ENCODE data around the gene SMYD2. TPM values are rescaled to one million over a fixed set of nuclear protein-coding genes. Genes with fewer than 3 reads are reported as not detected.

Gene SMYD2
- total and polyA plus RNA-seq, 2 of the 8 experiments (the other 6 are each of a cell fraction or from before 2014, with no cell fraction given): 3.0 to 5.2 TPM

- Histone ChIP-seq H3K4me3 (ENCODE audit: extremely low read depth in 1 of 4, insufficient read depth in 2 of 4, low read depth in 3 of 4, low read length in 4 of 4) (no peak overlapping the region), H2AK5ac (ENCODE audit: low read depth, low read length) (no peak overlapping the region), H3K4ac (replicated peaks; ENCODE audit: insufficient read length, low read depth, low read length) (no peak overlapping the region), H3K27ac (ENCODE audit: low read depth, low read length) (no peak overlapping the region), H4K8ac (ENCODE audit: extremely low read depth, insufficient read depth, low read length) (no peak overlapping the region), H4K20me1 (replicated peaks in 1 of 2; ENCODE audit: control insufficient read depth in 1 of 2, insufficient read depth in 2 of 2, low read length in 2 of 2) (no peaks in the 10 kb centered on the region), H3K4me2 (ENCODE audit: insufficient read depth in 1 of 2, low read depth in 2 of 2, low read length in 2 of 2) (no peak overlapping the region), H3K23me2 (ENCODE audit: low read depth, low read length) (peaks cover 2% of the 10 kb centered on the region; the same call in 1 of the 2 replicates), H3K23ac (ENCODE audit: insufficient read length) (no peak overlapping the region), H2AFZ (ENCODE audit: low read length) (no peak overlapping the region), H4K91ac (replicated peaks; ENCODE audit: insufficient read length, low read length) (no peak overlapping the region), H2BK15ac (ENCODE audit: low read length) (no peak overlapping the region), H3K27me3 (replicated peaks in 1 of 4; ENCODE audit: control insufficient read depth in 3 of 4, extremely low read depth in 1 of 4, insufficient read depth in 3 of 4, low read length in 3 of 4) (no peaks in the 10 kb centered on the region), H3K9me3 (ENCODE audit: insufficient read depth in 2 of 2, low read depth in 1 of 2, low read length in 1 of 2) (no peaks in the 10 kb centered on the region), H2BK5ac (ENCODE audit: low read depth, low read length) (no peak overlapping the region), H2BK20ac (ENCODE audit: low read length) (no peak overlapping the region), H3K9ac (replicated peaks in 1 of 4; ENCODE audit: extremely low read depth in 1 of 4, low read depth in 3 of 4, low read length in 3 of 4) (no peak overlapping the region), H2BK120ac (replicated peaks; ENCODE audit: low read depth, low read length) (no peak overlapping the region), H3K79me1 (ENCODE audit: low read depth, low read length) (no peaks in the 10 kb centered on the region; the same call in 1 of the 2 replicates), H3K14ac (ENCODE audit: insufficient read length) (no peak overlapping the region), H3K4me1 (replicated peaks in 1 of 4; ENCODE audit: control insufficient read depth in 3 of 4, insufficient read depth in 4 of 4, low read length in 3 of 4) (no peaks in the 10 kb centered on the region), H4K5ac (ENCODE audit: insufficient read length, low read depth, low read length) (no peak overlapping the region), H3K56ac (replicated peaks; ENCODE audit: insufficient read length, low read depth, low read length) (no peak overlapping the region), H3K79me2 (ENCODE audit: control insufficient read depth in 1 of 2, insufficient read depth in 2 of 2, low read length in 2 of 2) (no peaks in the 10 kb centered on the region), H3K18ac (ENCODE audit: extremely low read depth, low read length) (no peak overlapping the region), H3K36me3 (ENCODE audit: control insufficient read depth in 2 of 4, insufficient read depth in 4 of 4, low read length in 3 of 4) (peaks cover 2 to 62% (median 16%) of the 10 kb centered on the region in 4 experiments; a peak in 7 of 8 replicates), H2BK12ac (ENCODE audit: low read depth, low read length) (no peak overlapping the region)
- POLR2A ChIA-PET (ENCODE audit: partially characterized antibody): interaction anchor here (2.0 kb wide), 1 partner anchor 10 kb away, joined by 4 read pairs; no protein-coding TSS in a partner anchor
- no peak for DNase-seq (ENCODE audit: low read depth in 1 of 2, low spot score in 2 of 2)
- CTCF ChIA-PET (ENCODE audit: partially characterized antibody): interaction anchor here (1.4 to 11.1 kb wide), 4 partner anchors 9 to 99 kb away, joined by 4 to 124 read pairs (median 6); no protein-coding TSS in a partner anchor
- WGBS, 2 experiments (ENCODE audit: extremely low coverage in 1 of 2, insufficient coverage in 1 of 2, insufficient read length in 1 of 2, insufficient replicate concordance in 2 of 2, low coverage in 1 of 2, low lambda C conversion rate in 2 of 2, missing lambda C conversion rate in 1 of 2): 81% methylated on average over 1 of the region's 1 CpG; no CpG with 5 or more reads in 1 of the 2 experiments
- FAIRE-seq: no peak
- TF ChIP-seq NANOG (IDR thresholded peaks at IDR 0.05; ENCODE audit: insufficient read depth, low read depth, low read length, poor library complexity, severe bottlenecking): no peak
These were observed 80.7 kb downstream of the SMYD2 start for GRCh38 chr1:214361636-214362035.

Measured in H1 (cell line).